ENCODE data around the gene DGKE. TPM values are rescaled to one million over a fixed set of nuclear protein-coding genes. Genes with fewer than 3 reads are reported as not detected.

The DGKE gene
- polyA plus RNA-seq, 12 donors = 3.2 to 16.0 (median 6.6) TPM; not detected in 1

GRCh38 chr17:56842577-56842976, 8.6 kb downstream of the DGKE start:
- DNase-seq = no peak

DNA sequence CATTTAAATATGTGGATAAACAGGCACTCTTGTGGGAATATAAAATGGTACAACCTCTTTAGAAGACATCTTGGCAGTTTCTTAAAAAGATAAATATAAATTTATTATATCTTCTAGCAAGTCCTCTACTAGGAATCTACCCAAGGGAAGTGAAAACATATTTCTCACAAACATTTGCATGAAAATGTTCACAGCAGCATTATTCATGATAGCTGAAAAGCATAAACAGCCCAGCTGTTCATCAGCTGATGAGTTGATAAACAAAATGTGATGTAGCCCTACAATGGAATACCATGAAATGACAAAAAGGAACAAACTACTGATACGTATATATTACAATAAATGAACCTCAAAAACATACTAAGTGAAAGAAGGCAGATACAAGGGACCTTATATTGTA, 12.0 kb downstream of the DGKE start:
- no peak for DNase-seq

GRCh38 chr17:56847106-56847505, 13.2 kb downstream of the DGKE start:
- DNase-seq = no peak

DNA sequence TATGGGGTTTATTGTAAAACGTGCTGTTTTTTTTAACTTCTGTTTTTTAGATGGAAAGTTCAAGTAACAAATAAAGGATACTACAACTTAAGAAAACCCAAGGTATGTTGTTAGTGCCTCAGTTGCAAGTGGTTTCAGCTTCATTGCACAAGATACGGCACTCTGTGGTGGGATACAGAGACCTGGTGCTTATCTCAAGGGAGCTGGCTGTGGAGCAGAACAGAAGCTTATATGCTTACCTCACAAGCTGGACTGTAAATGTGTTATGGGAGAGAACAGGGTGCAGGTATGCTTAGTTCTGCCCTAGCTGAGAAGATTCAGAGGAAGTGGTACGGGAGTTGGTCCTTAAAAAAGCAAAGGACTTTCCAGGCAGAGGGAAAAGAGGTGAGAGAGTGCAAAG, 15.2 kb downstream of the DGKE start:
- no peak for DNase-seq

GRCh38 chr17:56850591-56850990, 16.6 kb downstream of the DGKE start:
- DNase-seq = no peak

- no peak for DNase-seq
Observed at GRCh38 chr17:56851008-56851407, 17.1 kb downstream of the DGKE start.

DNA sequence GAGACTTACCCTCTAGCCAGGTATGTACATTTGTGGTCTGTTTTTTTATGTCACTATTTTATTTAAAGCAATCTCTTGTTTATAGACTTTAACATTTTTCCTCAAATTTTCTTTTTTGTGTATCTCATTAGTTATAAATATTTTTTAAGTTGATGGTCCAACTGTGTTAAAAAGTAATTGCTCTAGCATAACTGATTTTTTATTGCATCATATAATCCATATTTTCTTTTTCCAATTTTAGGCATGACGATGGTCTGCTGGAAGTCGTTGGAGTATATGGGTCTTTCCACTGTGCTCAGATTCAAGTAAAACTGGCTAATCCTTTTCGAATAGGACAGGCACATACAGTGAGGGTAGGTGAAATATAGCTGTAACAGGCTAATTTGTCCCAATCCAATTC, 27.9 kb downstream of the DGKE start:
- no peak for DNase-seq

DNA sequence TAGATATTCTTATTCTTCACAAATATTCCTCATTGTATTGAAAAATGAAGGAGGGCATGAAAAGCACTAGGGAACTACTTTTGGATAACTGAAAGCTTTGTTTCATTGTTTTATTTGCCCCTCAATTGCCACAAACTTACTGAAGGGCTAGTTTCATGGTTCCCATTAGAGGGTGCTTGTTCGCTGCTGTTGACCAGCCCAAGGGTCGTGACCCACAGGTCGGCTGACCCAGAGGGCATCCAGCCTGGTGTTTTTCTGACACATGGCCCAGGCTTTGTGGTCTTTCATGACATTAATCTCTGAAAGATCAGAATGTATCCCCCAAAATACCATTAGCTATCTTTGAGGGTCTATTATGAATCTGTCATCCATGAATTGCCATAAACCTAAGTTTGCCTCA, 30.0 kb downstream of the DGKE start:
- DNase-seq = no peak

DNA sequence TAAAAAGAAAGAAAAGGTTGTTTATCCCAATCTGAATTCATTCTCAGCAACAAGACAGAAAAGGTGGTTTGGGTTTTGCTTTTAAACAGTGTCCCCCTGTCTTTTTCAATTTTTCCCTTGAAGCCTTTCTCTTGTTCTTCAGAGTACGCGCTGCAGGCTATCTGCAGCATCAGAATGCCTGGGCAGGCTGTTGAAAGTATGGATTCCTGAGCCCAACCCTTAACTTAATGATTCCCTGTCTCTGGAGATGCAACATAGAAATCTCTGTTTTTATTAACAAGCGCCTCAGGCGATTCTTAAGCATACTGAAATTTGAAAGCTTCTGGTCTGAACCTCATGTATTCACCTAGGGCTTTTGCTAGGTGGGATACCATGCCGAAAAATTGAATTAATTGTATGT, 32.1 kb downstream of the DGKE start:
- no peak for DNase-seq

- DNase-seq = no peak
Observed at GRCh38 chr17:56866496-56866895, 32.5 kb downstream of the DGKE start.

GRCh38 chr17:56867948-56868376, 34.0 kb downstream of the DGKE start:
- DNase-seq = no peak

DNA sequence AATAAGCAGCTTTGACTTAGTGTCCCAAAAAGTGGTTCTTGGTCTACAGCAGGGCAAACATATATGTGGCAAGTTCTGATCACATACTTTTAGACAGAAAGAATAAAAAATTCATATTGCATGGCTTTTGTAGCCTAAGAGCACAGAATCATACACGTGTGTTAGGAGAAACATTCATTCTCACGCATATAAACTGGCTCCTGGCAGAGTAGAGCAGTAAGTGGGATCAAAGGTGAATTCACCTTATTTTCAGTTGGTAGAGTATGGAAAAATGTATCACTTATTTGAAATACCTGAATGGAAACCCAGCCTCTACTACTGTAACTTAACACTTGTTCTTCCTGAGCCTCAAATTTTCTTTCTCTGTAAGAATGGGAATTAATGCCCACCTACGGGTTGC, 34.8 kb downstream of the DGKE start:
- no peak for DNase-seq

DNA sequence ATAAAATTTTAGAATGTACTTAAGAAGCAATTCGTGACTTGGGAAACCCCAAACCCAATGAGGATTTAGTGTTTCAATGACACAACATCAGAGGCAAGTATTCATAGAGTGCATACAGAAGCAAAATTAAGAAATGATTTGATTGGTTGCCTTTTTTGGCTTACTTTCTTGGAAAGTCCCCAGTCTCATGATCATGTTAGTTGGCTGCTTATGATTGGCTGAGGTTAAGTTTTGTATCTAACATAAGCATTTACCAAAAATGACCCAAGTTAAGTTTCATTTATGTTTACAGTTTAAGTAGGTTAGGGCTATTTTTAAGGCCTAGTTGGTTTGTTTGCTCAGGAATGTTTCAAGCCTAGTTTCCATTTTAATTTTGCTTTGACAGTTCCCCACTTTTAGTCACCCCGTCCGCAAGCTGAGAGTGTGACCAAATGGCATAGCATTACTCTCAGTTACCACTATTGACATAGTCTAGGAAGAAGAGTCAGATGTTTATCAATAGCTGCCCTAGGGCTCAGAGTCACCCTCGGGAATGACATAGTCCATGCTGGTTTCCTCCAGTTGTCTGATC, 36.2 kb downstream of the DGKE start:
- no peak for DNase-seq

- no peak for DNase-seq
Observed at GRCh38 chr17:56876766-56877179, 42.8 kb downstream of the DGKE start.

- DNase-seq = no peak
Observed at GRCh38 chr17:56879280-56879679, 45.3 kb downstream of the DGKE start.

- no peak for DNase-seq
Observed at GRCh38 chr17:56880133-56880532, 46.2 kb downstream of the DGKE start.

GRCh38 chr17:56880571-56880970, 46.6 kb downstream of the DGKE start:
- DNase-seq = no peak

DNA sequence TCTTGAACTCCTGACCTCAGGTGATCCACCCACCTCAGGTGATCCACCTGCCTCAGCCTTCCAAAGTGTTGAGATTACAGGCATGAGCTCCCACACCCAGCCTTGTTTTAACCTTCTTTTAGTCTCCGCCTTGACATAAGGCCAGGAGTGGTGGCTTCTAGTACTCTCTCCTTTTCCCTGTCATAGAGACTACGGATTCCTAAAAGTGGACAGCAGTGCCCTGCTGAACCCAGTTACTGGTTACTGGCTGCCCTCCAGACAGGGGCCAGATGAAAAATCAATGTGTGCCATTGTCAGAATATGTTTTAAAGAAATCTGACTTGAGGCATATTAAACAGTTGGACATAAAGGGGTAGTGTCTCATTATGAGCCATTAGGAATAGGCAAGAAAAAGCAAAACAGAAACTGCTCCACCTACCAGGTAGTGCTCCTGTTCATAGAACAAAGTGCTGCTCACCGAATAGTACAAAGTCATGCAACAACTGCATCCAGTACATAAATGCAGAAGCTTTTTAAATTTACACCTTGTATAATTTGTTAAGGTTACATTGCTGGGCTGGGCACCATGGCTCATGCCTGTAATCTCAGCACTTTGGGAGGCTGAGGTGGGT, 47.8 kb downstream of the DGKE start:
- DNase-seq = no peak

GRCh38 chr17:56883616-56884015, 49.7 kb downstream of the DGKE start:
- no peak for DNase-seq

DNA sequence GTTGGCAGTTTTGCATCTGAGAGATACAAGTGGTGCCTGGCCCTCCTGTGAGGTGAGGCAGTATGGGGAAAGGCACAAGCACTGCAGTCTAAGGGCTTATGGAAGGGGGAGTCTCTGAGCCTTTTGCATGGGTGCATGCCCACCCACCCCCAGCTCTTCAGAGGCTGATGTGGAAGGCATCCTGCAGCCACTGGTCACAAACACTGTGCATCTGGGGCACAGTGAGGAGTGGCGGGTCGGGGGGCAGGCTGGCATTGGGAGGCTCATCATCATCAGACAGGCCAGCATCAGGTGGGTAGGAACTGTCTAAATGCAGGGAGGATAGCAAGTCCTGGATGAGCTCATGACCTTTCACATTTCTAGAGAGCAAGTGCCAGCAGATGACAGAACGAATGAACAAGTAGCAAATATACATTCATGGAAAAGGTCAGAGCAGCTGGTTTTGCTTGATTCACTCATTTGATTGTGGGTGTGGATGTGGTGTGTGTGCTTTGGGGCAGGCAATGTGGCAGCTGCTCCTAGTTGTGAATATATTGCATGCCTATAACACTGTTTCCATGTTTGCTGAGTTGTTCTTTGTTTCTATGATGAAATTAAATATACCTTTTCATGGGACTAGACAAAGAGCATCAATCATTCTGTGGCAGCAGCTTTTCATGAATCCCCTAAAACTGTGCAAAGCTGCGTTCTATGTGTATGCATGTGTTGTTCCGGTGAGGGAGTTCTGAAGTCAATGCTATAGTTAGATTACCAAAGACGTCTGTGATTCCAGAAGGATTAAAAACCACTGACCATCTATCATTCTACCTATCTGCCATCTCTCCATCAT, 50.7 kb downstream of the DGKE start:
- no peak for DNase-seq

GRCh38 chr17:56885312-56885657, 51.3 kb downstream of the DGKE start:
- DNase-seq = no peak

- no peak for DNase-seq
Observed at GRCh38 chr17:56886288-56886731, 52.4 kb downstream of the DGKE start.

DNA sequence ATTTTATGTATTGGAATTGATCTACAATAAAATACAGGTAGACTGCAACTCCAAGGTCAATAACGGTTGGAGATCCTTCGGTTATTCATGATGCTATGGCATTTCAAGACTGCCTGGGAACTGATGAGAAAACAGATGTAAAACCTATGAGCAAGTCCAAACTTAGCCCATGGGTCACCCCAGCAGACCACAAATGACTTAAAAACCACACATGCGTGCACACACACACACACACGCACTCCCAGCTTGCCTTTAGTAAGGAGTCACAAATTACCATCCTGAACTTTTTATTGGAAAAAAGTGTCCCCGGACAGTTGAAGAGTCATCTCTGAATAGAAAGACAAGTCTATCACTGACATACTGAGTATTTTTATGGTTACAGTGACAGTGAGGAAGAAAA, 53.2 kb downstream of the DGKE start:
- no peak for DNase-seq
